Panc1 (cell line): ENCODE data around the gene TMEM260. TPM values are rescaled to one million over a fixed set of nuclear protein-coding genes. Genes with fewer than 3 reads are reported as not detected.

Experiments
- ATAC-seq: fragments of 200-7000 bp; cut with Tn5 transposase; 2 replicates; pipeline ENCODE4 v1.9.1; 2020; ENCODE audit warnings: mild to moderate bottlenecking, moderate library complexity
- BruUV-seq: library from RNA; stranded (reverse); fragments of 400-500 nt; replicated peaks from 2 replicates; lab custom pipeline; 2021; lab: Mats Ljungman, UMichigan
- CTCF ChIA-PET: fragments of 300-600 bp; sonication (Branson Sonifier 250); formaldehyde crosslinking; loops from one replicate; lab custom pipeline; 2022; ENCODE audit warnings: antibody characterized with exemption; lab: Charles Lee
- POLR2A ChIA-PET: fragments of 300-600 bp; sonication (Branson Sonifier 250); formaldehyde crosslinking; loops from one replicate; lab custom pipeline; 2022; ENCODE audit warnings: antibody characterized with exemption; lab: Charles Lee
- DNase-seq: peaks from one replicate; pipeline ENCODE4 v3.0.0-alpha.2; 2010; ENCODE audit warnings: low read depth, low spot score
- H3K27ac ChIP-seq: 2 replicates; pipeline ENCODE4 v1.5.1; 2011; ENCODE audit warnings: mild to moderate bottlenecking, low read length, inconsistent platforms
- H3K27me3 ChIP-seq: fragments of 200-500 bp; sonication (Bioruptor generic); 2 replicates; pipeline ENCODE4 v1.6.0; 2014; ENCODE audit warnings: low read length, inconsistent platforms; ENCODE audit not compliant: control insufficient read depth, insufficient read depth
- H3K36me3 ChIP-seq: fragments of 200-500 bp; sonication (Bioruptor generic); 2 replicates; pipeline ENCODE4 v1.5.1; 2014; ENCODE audit warnings: inconsistent platforms, mild to moderate bottlenecking, low read length, moderate library complexity; ENCODE audit not compliant: control insufficient read depth, insufficient read depth
- H3K4me1 ChIP-seq: 2 replicates; pipeline ENCODE4 v1.5.1; 2011; ENCODE audit warnings: inconsistent platforms, mild to moderate bottlenecking, low read length, moderate library complexity; ENCODE audit not compliant: control insufficient read depth, insufficient read depth
- H3K4me3 ChIP-seq, 2 experiments: 2 replicates each; pipeline ENCODE4 v1.5.1; 2011 to 2012; ENCODE audit warnings: low read depth in 2 of 2, low read length in 2 of 2, mild to moderate bottlenecking in 2 of 2, inconsistent platforms in 1 of 2, moderate library complexity in 1 of 2
- H3K9me3 ChIP-seq: fragments of 200-500 bp; sonication (Bioruptor generic); 2 replicates; pipeline ENCODE4 v1.5.1; 2014; ENCODE audit warnings: low read depth, mild to moderate bottlenecking, inconsistent platforms, low read length, moderate library complexity; ENCODE audit not compliant: control insufficient read depth, insufficient read depth
- POLR2AphosphoS5 ChIP-seq: IDR thresholded peaks from 2 replicates; pipeline ENCODE4 v1.6.1; 2012; ENCODE audit warnings: mild to moderate bottlenecking, low read depth, low read length, moderate library complexity
- REST ChIP-seq, 2 experiments: IDR thresholded peaks; 2 replicates each; pipeline ENCODE4 v1.6.1; 2011 to 2012; ENCODE audit warnings: low read depth in 2 of 2, control low read depth in 1 of 2, low read length in 1 of 2, mild to moderate bottlenecking in 1 of 2, moderate library complexity in 1 of 2; ENCODE audit not compliant: insufficient read depth in 1 of 2
- SIN3A ChIP-seq: IDR thresholded peaks from 2 replicates; pipeline ENCODE4 v1.6.1; 2012; ENCODE audit warnings: low read depth, mild to moderate bottlenecking, low read length, moderate library complexity, borderline replicate concordance; ENCODE audit not compliant: insufficient read depth
- TCF7L2 ChIP-seq: IDR thresholded peaks from 2 replicates; pipeline ENCODE4 v1.6.1; 2011; ENCODE audit warnings: mild to moderate bottlenecking, low read depth, low read length, inconsistent platforms
- in situ Hi-C: cut with HindIII; loops from 2 replicates; pipeline ENCODE4 v1.10.0; 2016; ENCODE audit warnings: low sequenced_read_pairs, low pct_unique_long_range_greater_than_20kb
- intact Hi-C: fragments of 100-400 bp; cut with micrococcal nuclease; formaldehyde crosslinking; loops from one replicate; pipeline ENCODE4 v1.10.0; 2022; ENCODE audit not compliant: unreplicated experiment
- total RNA-seq: library from RNA; stranded (reverse); gene quantifications from one replicate; pipeline ENCODE4 v1.2.1, GENCODE V29; 2021; ENCODE audit not compliant: unreplicated experiment
- TF ChIP-seq, protein P1 (sequence below): fragments of 450-650 bp; IDR thresholded peaks from 2 replicates; pipeline ENCODE4 v1.5.1; 2017; ENCODE audit warnings: mild to moderate bottlenecking

The TMEM260 gene
- total RNA-seq, 1 experiment from 2014 or later: 8.9 TPM

GRCh38 chr14:56543436-56543835 is 36.2 kb upstream of the TMEM260 start:
- no TSS peak for BruUV-seq
- DNase-seq (no peak), ATAC-seq (no peak)
- intact Hi-C loops (no loop called here), in situ Hi-C loops (no loop called here)
- Histone ChIP-seq H3K27ac (no peak overlapping the region), H3K4me1 (no peaks in the 10 kb centered on the region), H3K4me3 (no peak overlapping the region), H3K27me3 (no peaks in the 10 kb centered on the region), H3K9me3 (no peaks in the 10 kb centered on the region), H3K36me3 (no peaks in the 10 kb centered on the region)
- TF ChIP-seq TCF7L2: no peak
- no peak for TF ChIP-seq REST (IDR thresholded peaks at IDR 0.05; ENCODE audit: insufficient read depth in 1 of 2, low read depth in 2 of 2, low read length in 1 of 2)
- TF ChIP-seq, protein P1, sequence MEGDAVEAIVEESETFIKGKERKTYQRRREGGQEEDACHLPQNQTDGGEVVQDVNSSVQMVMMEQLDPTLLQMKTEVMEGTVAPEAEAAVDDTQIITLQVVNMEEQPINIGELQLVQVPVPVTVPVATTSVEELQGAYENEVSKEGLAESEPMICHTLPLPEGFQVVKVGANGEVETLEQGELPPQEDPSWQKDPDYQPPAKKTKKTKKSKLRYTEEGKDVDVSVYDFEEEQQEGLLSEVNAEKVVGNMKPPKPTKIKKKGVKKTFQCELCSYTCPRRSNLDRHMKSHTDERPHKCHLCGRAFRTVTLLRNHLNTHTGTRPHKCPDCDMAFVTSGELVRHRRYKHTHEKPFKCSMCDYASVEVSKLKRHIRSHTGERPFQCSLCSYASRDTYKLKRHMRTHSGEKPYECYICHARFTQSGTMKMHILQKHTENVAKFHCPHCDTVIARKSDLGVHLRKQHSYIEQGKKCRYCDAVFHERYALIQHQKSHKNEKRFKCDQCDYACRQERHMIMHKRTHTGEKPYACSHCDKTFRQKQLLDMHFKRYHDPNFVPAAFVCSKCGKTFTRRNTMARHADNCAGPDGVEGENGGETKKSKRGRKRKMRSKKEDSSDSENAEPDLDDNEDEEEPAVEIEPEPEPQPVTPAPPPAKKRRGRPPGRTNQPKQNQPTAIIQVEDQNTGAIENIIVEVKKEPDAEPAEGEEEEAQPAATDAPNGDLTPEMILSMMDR: no peak
- no peak for TF ChIP-seq SIN3A
- TF ChIP-seq POLR2AphosphoS5: no peak
- ChIA-PET POLR2A (no interaction called here), CTCF (no interaction called here)

DNA sequence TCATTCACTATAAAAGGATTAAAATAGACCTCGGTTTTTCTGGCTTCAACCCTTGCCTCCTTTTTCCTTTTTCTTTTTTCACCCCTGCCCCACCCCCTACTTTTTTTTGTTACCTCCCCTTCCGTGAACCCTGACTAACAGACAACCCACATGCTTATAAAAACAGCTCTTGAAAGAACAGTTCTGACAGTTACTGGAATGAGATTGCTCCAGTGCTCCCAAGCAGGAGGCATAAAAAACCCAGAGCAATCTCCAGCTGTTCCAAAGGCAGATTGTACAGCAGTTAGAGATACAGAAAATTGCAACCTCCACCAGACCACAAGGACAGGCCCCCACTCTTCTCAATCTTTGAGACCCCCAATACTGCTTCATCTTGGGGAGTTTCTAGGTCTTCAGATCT is 29.9 kb upstream of the TMEM260 start:
- BruUV-seq: no TSS peak
- DNase-seq (no peak), ATAC-seq (no peak)
- Histone ChIP-seq H3K4me3 (no peak overlapping the region), H3K27ac (no peak overlapping the region), H3K36me3 (no peaks in the 10 kb centered on the region), H3K27me3 (no peaks in the 10 kb centered on the region; the same call in 1 of the 2 replicates), H3K9me3 (no peaks in the 10 kb centered on the region), H3K4me1 (no peaks in the 10 kb centered on the region)
- no peak for TF ChIP-seq SIN3A
- no peak for TF ChIP-seq TCF7L2
- TF ChIP-seq, protein P1: no peak
- TF ChIP-seq POLR2AphosphoS5: no peak
- TF ChIP-seq REST (IDR thresholded peaks at IDR 0.05; ENCODE audit: insufficient read depth in 1 of 2, low read depth in 2 of 2, low read length in 1 of 2): no peak
- in situ Hi-C loops (no loop called here), intact Hi-C loops (no loop called here)
- CTCF ChIA-PET: no interaction called here
- POLR2A ChIA-PET: no interaction called here
